Activated naive CD8-positive, alpha-beta T cell treated with anti-CD3 and anti-CD28 coated beads, Interleukin-2, amount 10 ng/mL, durations not matched to agents 7 days and 5 days (primary cell): ENCODE measurements around the gene LUZP2. TPM values are rescaled to one million over a fixed set of nuclear protein-coding genes. Genes with fewer than 3 reads are reported as not detected.

Source experiments
- ATAC-seq: fragments of 150-1000 bp; cut with Tn5 transposase; one replicate; pipeline ENCODE4 v1.10.0; 2021; ENCODE audit warnings: low read depth, moderate library complexity
- POLR2A ChIA-PET: fragments of 350-600 bp; sonication (Branson Sonifier 250); formaldehyde crosslinking; loops from one replicate; lab custom pipeline; 2021; ENCODE audit warnings: antibody characterized with exemption; lab: Charles Lee
- DNase-seq: peaks from one replicate; pipeline ENCODE4 v3.0.0; 2021
- H3K27ac Mint-ChIP-seq: one replicate; pipeline ENCODE4 v1.8.0; 2022; ENCODE audit warnings: mild to moderate bottlenecking, mixed read lengths
- H3K27me3 Mint-ChIP-seq: one replicate; pipeline ENCODE4 v1.8.0; 2022; ENCODE audit warnings: mild to moderate bottlenecking, moderate library complexity, mixed read lengths
- H3K36me3 Mint-ChIP-seq: one replicate; pipeline ENCODE4 v1.8.0; 2021; ENCODE audit warnings: mild to moderate bottlenecking, mixed read lengths
- H3K4me1 Mint-ChIP-seq: one replicate; pipeline ENCODE4 v1.8.0; 2021; ENCODE audit warnings: mixed read lengths
- H3K4me3 Mint-ChIP-seq: one replicate; pipeline ENCODE4 v1.8.0; 2022; ENCODE audit warnings: mild to moderate bottlenecking, moderate library complexity, mixed read lengths
- H3K9me3 Mint-ChIP-seq: one replicate; pipeline ENCODE4 v1.8.0; 2021; ENCODE audit warnings: mixed read lengths
- total RNA-seq, 2 experiments: library from RNA; stranded (reverse); gene quantifications; one replicate each; pipeline ENCODE4 v1.2.3, GENCODE V29; 2021

LUZP2 gene
- total RNA-seq, 2 experiments from 2014 or later, result not detected

GRCh38 chr11:24587635-24588034, 90.8 kb downstream of the LUZP2 start:
- DNase-seq (no peak), ATAC-seq (no peak)
- Mint-ChIP-seq H3K4me1 (no peaks in the 10 kb centered on the region), H3K27ac (no peak overlapping the region), H3K4me3 (no peak overlapping the region), H3K27me3 (no peaks in the 10 kb centered on the region), H3K36me3 (no peaks in the 10 kb centered on the region), H3K9me3 (no peaks in the 10 kb centered on the region)
- POLR2A ChIA-PET, result no interaction called here

GRCh38 chr11:24588081-24588480, 91.2 kb downstream of the LUZP2 start:
- ATAC-seq (no peak), DNase-seq (no peak)
- Mint-ChIP-seq H3K9me3 (peaks cover 2% of the 10 kb centered on the region), H3K36me3 (no peaks in the 10 kb centered on the region), H3K4me3 (no peak overlapping the region), H3K4me1 (no peaks in the 10 kb centered on the region), H3K27me3 (no peaks in the 10 kb centered on the region), H3K27ac (no peak overlapping the region)
- POLR2A ChIA-PET, result no interaction called here

GRCh38 chr11:24589064-24589463, 92.2 kb downstream of the LUZP2 start:
- H3K36me3 Mint-ChIP-seq, result no peaks in the 10 kb centered on the region

GRCh38 chr11:24591283-24591682, 94.4 kb downstream of the LUZP2 start:
- H3K4me1 Mint-ChIP-seq, result no peaks in the 10 kb centered on the region
- no peaks in the 10 kb centered on the region for H3K27me3 Mint-ChIP-seq
- no peak for ATAC-seq
- no peak overlapping the region for H3K27ac Mint-ChIP-seq
- H3K36me3 Mint-ChIP-seq, result no peaks in the 10 kb centered on the region
- H3K9me3 Mint-ChIP-seq, result peaks cover 3% of the 10 kb centered on the region
- DNase-seq, result no peak
- no peak overlapping the region for H3K4me3 Mint-ChIP-seq
- POLR2A ChIA-PET, result no interaction called here

More at GRCh38 chr11:24589064-24589463, 92.2 kb downstream of the LUZP2 start:
- DNase-seq, result no peak
- POLR2A ChIA-PET, result no interaction called here
- Mint-ChIP-seq H3K27ac (no peak overlapping the region), H3K4me3 (no peak overlapping the region), H3K4me1 (no peaks in the 10 kb centered on the region), H3K27me3 (no peaks in the 10 kb centered on the region), H3K9me3 (peaks cover 2% of the 10 kb centered on the region)
- no peak for ATAC-seq

GRCh38 chr11:24592360-24592759, 95.5 kb downstream of the LUZP2 start:
- no peak overlapping the region for H3K4me3 Mint-ChIP-seq
- ATAC-seq (no peak), DNase-seq (no peak)
- no peaks in the 10 kb centered on the region for H3K36me3 Mint-ChIP-seq
- H3K4me1 Mint-ChIP-seq, result no peaks in the 10 kb centered on the region
- H3K27ac Mint-ChIP-seq, result no peak overlapping the region
- POLR2A ChIA-PET, result no interaction called here
- peaks cover 3% of the 10 kb centered on the region for H3K9me3 Mint-ChIP-seq
- H3K27me3 Mint-ChIP-seq, result no peaks in the 10 kb centered on the region

- H3K27me3 Mint-ChIP-seq, result no peaks in the 10 kb centered on the region
- no peak overlapping the region for H3K4me3 Mint-ChIP-seq
Measured at GRCh38 chr11:24593332-24593731, 96.5 kb downstream of the LUZP2 start.

GRCh38 chr11:24594401-24594800, 97.5 kb downstream of the LUZP2 start:
- Mint-ChIP-seq H3K27ac (no peak overlapping the region), H3K27me3 (no peaks in the 10 kb centered on the region), H3K36me3 (no peaks in the 10 kb centered on the region), H3K4me3 (no peak overlapping the region), H3K9me3 (peaks cover 5% of the 10 kb centered on the region), H3K4me1 (no peaks in the 10 kb centered on the region)
- DNase-seq (no peak), ATAC-seq (no peak)
- POLR2A ChIA-PET, result no interaction called here

More at GRCh38 chr11:24593332-24593731, 96.5 kb downstream of the LUZP2 start:
- H3K27ac Mint-ChIP-seq, result no peak overlapping the region
- DNase-seq (no peak), ATAC-seq (no peak)
- no peaks in the 10 kb centered on the region for H3K36me3 Mint-ChIP-seq
- H3K4me1 Mint-ChIP-seq, result no peaks in the 10 kb centered on the region
- POLR2A ChIA-PET, result no interaction called here
- H3K9me3 Mint-ChIP-seq, result peaks cover 3% of the 10 kb centered on the region

- Mint-ChIP-seq H3K27ac (no peak overlapping the region), H3K4me1 (no peaks in the 10 kb centered on the region), H3K36me3 (no peaks in the 10 kb centered on the region), H3K27me3 (no peaks in the 10 kb centered on the region), H3K4me3 (no peak overlapping the region), H3K9me3 (peaks cover 3% of the 10 kb centered on the region)
- POLR2A ChIA-PET, result no interaction called here
- ATAC-seq (no peak), DNase-seq (no peak)
Measured at GRCh38 chr11:24598641-24599040, 101.8 kb downstream of the LUZP2 start.

- DNase-seq, result no peak
- no peaks in the 10 kb centered on the region for H3K4me1 Mint-ChIP-seq
- ATAC-seq, result no peak
- H3K4me3 Mint-ChIP-seq, result no peak overlapping the region
- POLR2A ChIA-PET, result no interaction called here
- no peaks in the 10 kb centered on the region for H3K27me3 Mint-ChIP-seq
- H3K9me3 Mint-ChIP-seq, result no peaks in the 10 kb centered on the region
- no peak overlapping the region for H3K27ac Mint-ChIP-seq
- no peaks in the 10 kb centered on the region for H3K36me3 Mint-ChIP-seq
Measured at GRCh38 chr11:24609192-24610119, 112.6 kb downstream of the LUZP2 start.

GRCh38 chr11:24615451-24616160, 118.8 kb downstream of the LUZP2 start:
- Mint-ChIP-seq H3K27ac (no peak overlapping the region), H3K36me3 (no peaks in the 10 kb centered on the region), H3K9me3 (no peaks in the 10 kb centered on the region), H3K4me3 (no peak overlapping the region), H3K4me1 (no peaks in the 10 kb centered on the region), H3K27me3 (no peaks in the 10 kb centered on the region)
- DNase-seq, result no peak
- POLR2A ChIA-PET, result no interaction called here
- ATAC-seq, result no peak

- Mint-ChIP-seq H3K36me3 (no peaks in the 10 kb centered on the region), H3K4me3 (no peak overlapping the region), H3K27ac (no peak overlapping the region), H3K27me3 (no peaks in the 10 kb centered on the region), H3K4me1 (no peaks in the 10 kb centered on the region), H3K9me3 (no peaks in the 10 kb centered on the region)
- DNase-seq (no peak), ATAC-seq (no peak)
- POLR2A ChIA-PET, result no interaction called here
Measured at GRCh38 chr11:24617856-24618255, 121.0 kb downstream of the LUZP2 start.

- Mint-ChIP-seq H3K36me3 (no peaks in the 10 kb centered on the region), H3K27ac (no peak overlapping the region), H3K4me3 (no peak overlapping the region), H3K27me3 (no peaks in the 10 kb centered on the region), H3K4me1 (no peaks in the 10 kb centered on the region), H3K9me3 (no peaks in the 10 kb centered on the region)
- POLR2A ChIA-PET, result no interaction called here
- no peak for ATAC-seq
- no peak for DNase-seq
Measured at GRCh38 chr11:24619900-24620299, 123.0 kb downstream of the LUZP2 start.

GRCh38 chr11:24622262-24622661, 125.4 kb downstream of the LUZP2 start:
- Mint-ChIP-seq H3K27me3 (no peaks in the 10 kb centered on the region), H3K36me3 (no peaks in the 10 kb centered on the region), H3K4me1 (no peaks in the 10 kb centered on the region), H3K4me3 (no peak overlapping the region), H3K27ac (no peak overlapping the region), H3K9me3 (peaks cover 1% of the 10 kb centered on the region)
- DNase-seq (no peak), ATAC-seq (no peak)
- POLR2A ChIA-PET, result no interaction called here

GRCh38 chr11:24623121-24623520, 126.3 kb downstream of the LUZP2 start:
- peaks cover 1% of the 10 kb centered on the region for H3K9me3 Mint-ChIP-seq
- POLR2A ChIA-PET, result no interaction called here
- no peaks in the 10 kb centered on the region for H3K36me3 Mint-ChIP-seq

More at GRCh38 chr11:24623121-24623520, 126.3 kb downstream of the LUZP2 start:
- Mint-ChIP-seq H3K27ac (no peak overlapping the region), H3K4me3 (no peak overlapping the region), H3K4me1 (no peaks in the 10 kb centered on the region), H3K27me3 (no peaks in the 10 kb centered on the region)
- ATAC-seq (no peak), DNase-seq (no peak)
